ENCODE results near the gene FLVCR1. TPM values are rescaled to one million over a fixed set of nuclear protein-coding genes. Genes with fewer than 3 reads are reported as not detected.
"Not testable (repeated sequence)": the region's sequence is repeated elsewhere in the genome, so short reads cannot be mapped to it uniquely, and the experiment has no call there.

The FLVCR1 gene
- total RNA-seq, 2 experiments from 2014 or later = 13.5 to 13.9 TPM

DNA sequence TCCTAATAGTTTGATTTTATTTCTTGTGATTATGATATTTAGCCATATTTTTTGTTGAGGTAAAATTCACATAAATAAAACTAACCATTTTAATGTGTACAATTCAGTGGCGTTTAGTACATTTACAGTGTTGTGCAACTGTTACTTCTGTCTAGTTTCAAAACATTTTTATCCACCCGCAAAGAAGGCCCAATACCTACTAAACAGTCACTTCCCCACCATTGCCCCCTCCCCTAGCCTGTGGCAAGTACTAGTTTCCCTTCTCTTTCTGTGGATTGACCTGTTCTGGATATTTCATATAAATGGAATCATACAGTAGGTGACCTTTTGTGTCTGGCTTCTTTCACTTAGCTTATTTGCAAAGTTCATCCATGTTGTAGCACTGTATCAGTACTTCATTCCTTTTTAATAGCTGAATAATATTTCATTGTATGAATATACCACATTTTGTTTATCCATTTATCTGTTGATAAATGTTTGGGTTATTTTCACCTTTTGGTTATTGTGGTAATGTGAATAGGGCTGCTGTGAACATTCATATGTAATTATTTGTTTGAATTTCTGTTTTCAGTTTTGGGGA is 4.1 kb downstream of the FLVCR1 start:
- Mint-ChIP-seq H3K27me3 (no peaks in the 10 kb centered on the region), H3K36me3 (ENCODE audit: low read depth) (peaks cover 18% of the 10 kb centered on the region), H3K4me1 (peaks cover 19% of the 10 kb centered on the region), H3K27ac (no peak overlapping the region), H3K9me3 (ENCODE audit: low read depth) (no peaks in the 10 kb centered on the region), H3K4me3 (no peak overlapping the region)
- ATAC-seq = no peak
- intact Hi-C loops (cut with DNase I, micrococcal nuclease) = no loop called here
- CTCF ChIA-PET = no interaction called here
- POLR2A ChIA-PET = no interaction called here
- no peak for DNase-seq

DNA sequence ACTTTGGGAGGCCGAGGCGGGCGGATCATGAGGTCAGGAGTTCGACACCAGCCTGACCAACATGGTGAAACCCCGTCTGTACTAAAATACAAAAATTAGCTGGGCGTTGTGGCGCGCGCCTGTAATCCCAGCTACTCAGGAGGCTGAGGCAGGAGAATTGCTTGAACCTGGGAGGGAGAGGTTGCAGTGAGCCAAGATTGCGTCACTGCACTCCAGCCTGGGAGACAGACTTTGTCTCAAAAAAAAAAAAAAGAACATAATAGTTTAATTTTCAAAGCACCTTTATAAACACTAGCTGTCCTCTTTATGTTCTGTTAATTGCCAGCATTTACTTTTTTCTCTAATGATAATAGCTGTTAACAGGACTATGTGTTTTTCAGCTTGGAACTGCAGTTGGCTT is 5.3 kb downstream of the FLVCR1 start:
- peaks cover 19% of the 10 kb centered on the region for H3K4me1 Mint-ChIP-seq
- H3K27me3 Mint-ChIP-seq; H3K4me3 Mint-ChIP-seq; DNase-seq; POLR2A ChIA-PET; H3K27ac Mint-ChIP-seq; ATAC-seq; intact Hi-C loops (cut with DNase I, micrococcal nuclease); H3K9me3 Mint-ChIP-seq (ENCODE audit: low read depth): not testable (repeated sequence)
- peaks cover 16% of the 10 kb centered on the region for H3K36me3 Mint-ChIP-seq (ENCODE audit: low read depth)
- CTCF ChIA-PET = interaction anchor here (0.6 to 1.4 kb wide), 5 partner anchors 9 to 1465 kb away, joined by 3 to 7 read pairs (median 3); no protein-coding TSS in a partner anchor

DNA sequence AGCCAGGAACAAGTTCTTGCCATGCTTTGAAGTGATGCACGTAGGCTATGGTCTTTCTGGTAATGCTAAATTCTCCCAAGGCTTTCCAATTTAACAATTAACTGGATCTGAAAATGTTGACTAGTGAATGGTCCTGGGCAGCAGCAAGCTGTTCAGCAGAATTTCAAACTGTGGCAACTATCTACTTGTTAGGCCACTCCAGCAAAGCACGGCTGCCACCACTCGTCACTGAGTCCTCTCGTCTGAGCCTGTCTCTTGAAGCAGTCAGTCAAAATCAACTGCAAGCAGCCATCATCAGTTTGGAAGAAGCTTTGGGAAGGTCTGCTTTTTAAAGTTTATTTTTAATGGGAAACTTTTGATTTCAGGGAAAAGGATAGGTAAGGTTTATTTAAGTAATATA is 6.1 kb downstream of the FLVCR1 start:
- ChIA-PET CTCF (interaction anchor here (1.1 to 1.4 kb wide), 2 partner anchors 13 to 103 kb away, joined by 3 read pairs; no protein-coding TSS in a partner anchor), POLR2A (no interaction called here)
- ATAC-seq (no peak), DNase-seq (no peak)
- Mint-ChIP-seq H3K27ac (no peak overlapping the region), H3K9me3 (ENCODE audit: low read depth) (no peaks in the 10 kb centered on the region), H3K4me3 (no peak overlapping the region), H3K4me1 (peaks cover 16% of the 10 kb centered on the region), H3K36me3 (ENCODE audit: low read depth) (peaks cover 14% of the 10 kb centered on the region), H3K27me3 (no peaks in the 10 kb centered on the region)
- intact Hi-C loops (cut with DNase I, micrococcal nuclease) = no loop called here

DNA sequence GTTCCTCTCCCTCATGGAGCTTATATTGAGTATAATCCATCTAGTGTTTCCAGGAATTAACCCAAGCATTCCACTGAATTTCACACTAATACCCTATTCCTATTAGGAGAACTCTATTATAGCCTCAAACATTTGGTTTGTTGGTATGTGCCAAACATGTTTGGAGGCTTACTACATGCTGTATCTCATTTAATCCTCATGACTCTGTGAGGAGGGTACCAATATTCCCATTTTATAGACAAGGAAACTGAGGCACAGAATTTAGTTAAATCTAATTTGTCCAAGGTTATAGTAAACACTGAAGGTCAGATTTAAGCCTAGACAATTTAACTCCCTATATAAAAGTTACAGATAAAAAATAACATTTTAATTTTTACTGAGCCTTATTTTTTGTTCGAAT is 9.1 kb downstream of the FLVCR1 start:
- Mint-ChIP-seq H3K4me1 (peaks cover 14% of the 10 kb centered on the region), H3K36me3 (ENCODE audit: low read depth) (peaks cover 19% of the 10 kb centered on the region), H3K4me3 (no peak overlapping the region), H3K9me3 (ENCODE audit: low read depth) (no peaks in the 10 kb centered on the region), H3K27me3 (no peaks in the 10 kb centered on the region), H3K27ac (no peak overlapping the region)
- DNase-seq = no peak
- no peak for ATAC-seq
- ChIA-PET CTCF (no interaction called here), POLR2A (no interaction called here)
- intact Hi-C loops (cut with DNase I, micrococcal nuclease) = no loop called here

DNA sequence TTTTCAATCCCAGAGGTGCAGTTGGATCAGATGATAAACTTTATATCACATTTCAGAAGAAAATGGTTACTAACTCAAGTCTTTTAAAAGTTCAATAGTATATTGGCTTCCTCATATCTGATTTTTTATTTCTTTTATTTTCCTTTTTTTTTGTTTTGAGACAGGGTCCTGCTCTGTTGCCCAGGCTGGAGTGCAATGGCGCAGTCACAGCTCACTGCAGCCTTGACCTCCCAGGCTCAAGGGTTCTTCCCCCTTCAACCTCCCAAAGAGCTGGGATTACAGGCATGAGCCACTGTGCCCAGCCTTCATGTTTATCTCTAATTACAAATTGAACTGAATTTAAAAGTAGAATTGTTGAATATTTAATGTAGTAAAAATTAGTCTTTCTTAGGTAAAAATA is 13.9 kb downstream of the FLVCR1 start:
- ChIA-PET CTCF (interaction anchor here (0.7 kb wide), 1 partner anchor 9 kb away, joined by 3 read pairs; no protein-coding TSS in a partner anchor), POLR2A (no interaction called here)
- Mint-ChIP-seq H3K4me3 (no peak overlapping the region), H3K27ac (no peak overlapping the region), H3K9me3 (ENCODE audit: low read depth) (no peaks in the 10 kb centered on the region), H3K36me3 (ENCODE audit: low read depth) (peaks cover 35% of the 10 kb centered on the region), H3K27me3 (no peaks in the 10 kb centered on the region), H3K4me1 (no peaks in the 10 kb centered on the region)
- ATAC-seq = no peak
- DNase-seq = no peak
- intact Hi-C loops (cut with DNase I, micrococcal nuclease) = no loop called here

DNA sequence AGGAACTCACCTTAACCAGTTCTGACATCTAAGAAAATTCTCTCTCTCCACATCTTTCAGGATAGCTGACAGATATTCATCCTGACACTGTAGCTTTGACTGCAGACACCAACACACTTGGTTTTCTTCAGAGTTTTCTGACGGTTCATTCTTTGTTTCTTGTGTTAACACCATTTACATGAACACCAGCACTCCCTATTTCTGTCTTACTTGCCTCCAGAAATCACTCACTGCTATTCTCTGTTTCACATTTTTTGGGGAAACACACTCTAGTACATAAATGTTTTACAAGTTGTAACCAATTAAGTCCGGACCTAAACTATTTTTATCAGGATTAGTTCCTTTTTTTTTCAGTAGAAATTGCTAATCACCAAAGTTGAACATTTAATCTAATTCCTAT is 15.4 kb downstream of the FLVCR1 start:
- Mint-ChIP-seq H3K27ac (no peak overlapping the region), H3K4me3 (no peak overlapping the region), H3K4me1 (no peaks in the 10 kb centered on the region), H3K9me3 (ENCODE audit: low read depth) (no peaks in the 10 kb centered on the region), H3K27me3 (no peaks in the 10 kb centered on the region), H3K36me3 (ENCODE audit: low read depth) (peaks cover 40% of the 10 kb centered on the region)
- no peak for ATAC-seq
- POLR2A ChIA-PET = interaction anchor here (0.7 kb wide), 1 partner anchor 113 kb away, joined by 4 read pairs; no protein-coding TSS in a partner anchor
- CTCF ChIA-PET = interaction anchor here (0.6 kb wide), 1 partner anchor 259 kb away, joined by 3 read pairs; no protein-coding TSS in a partner anchor
- DNase-seq = no peak
- intact Hi-C loops (cut with DNase I, micrococcal nuclease) = no loop called here

DNA sequence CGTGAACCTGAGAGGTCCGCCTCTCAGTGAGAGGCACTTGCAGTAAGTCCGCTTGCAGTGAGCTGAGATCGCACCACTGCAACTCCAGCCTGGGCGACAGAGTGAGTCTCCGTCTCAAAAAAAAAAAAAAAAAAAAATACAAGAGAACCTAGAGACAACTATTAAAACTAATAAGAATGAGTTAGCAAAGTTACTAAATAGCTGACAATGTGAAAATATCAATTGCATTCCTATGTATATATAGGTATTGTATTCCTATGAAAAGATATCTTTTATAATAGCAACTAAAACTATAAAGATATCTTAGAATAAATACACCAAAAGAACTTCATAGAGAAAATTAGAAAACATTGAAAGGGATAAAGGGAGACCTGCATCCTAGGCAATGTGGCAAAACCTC is 20.3 kb downstream of the FLVCR1 start:
- Mint-ChIP-seq H3K27me3 (no peaks in the 10 kb centered on the region), H3K4me1 (no peaks in the 10 kb centered on the region), H3K4me3 (no peak overlapping the region), H3K27ac (no peak overlapping the region), H3K9me3 (ENCODE audit: low read depth) (no peaks in the 10 kb centered on the region), H3K36me3 (ENCODE audit: low read depth) (peaks cover 33% of the 10 kb centered on the region)
- intact Hi-C loops (cut with DNase I, micrococcal nuclease) = no loop called here
- ATAC-seq (no peak), DNase-seq (no peak)
- CTCF ChIA-PET = interaction anchor here (1.2 kb wide), 1 partner anchor 14 kb away, joined by 3 read pairs; no protein-coding TSS in a partner anchor
- POLR2A ChIA-PET = interaction anchor here (0.7 kb wide), 1 partner anchor 747 kb away, joined by 10 read pairs; no protein-coding TSS in a partner anchor

DNA sequence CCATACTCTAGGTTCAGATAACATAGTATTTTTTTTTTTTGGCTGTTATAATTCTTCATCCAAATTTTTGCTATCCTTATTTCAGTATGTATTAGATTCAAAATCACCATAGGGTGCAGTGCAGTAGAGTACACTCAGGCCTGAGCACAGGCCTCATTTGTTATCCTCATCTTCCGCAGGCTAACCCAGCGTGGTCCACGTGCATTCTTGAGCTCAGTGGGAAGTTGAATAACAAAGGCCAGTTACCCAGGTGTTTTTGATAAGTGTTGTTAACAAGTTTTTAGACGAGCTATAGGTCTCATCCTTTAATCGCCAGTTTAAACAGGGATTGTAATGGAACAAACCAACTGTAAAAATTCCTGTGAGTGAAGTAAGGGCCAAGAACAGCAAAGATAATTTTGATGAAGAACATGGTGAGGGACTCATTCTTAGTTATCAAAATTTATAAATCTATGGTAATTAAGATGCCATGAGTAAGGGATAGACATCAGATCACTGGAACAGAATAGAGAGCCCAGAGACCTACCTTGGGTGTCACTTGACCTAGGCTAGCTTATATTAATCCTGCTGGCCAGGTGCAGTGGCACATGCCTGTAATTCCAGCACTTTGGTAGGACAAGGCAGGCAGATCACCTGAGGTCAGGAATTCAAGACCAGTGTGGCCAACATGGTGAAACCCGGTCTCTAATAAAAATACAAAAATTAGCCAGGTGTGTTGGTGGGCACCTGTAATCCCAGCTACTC is 22.0 kb downstream of the FLVCR1 start:
- no peaks in the 10 kb centered on the region for H3K4me1 Mint-ChIP-seq
- ChIA-PET CTCF (interaction anchor here (0.6 to 0.7 kb wide), 2 partner anchors 227 to 351 kb away, joined by 3 to 4 read pairs; no protein-coding TSS in a partner anchor), POLR2A (no interaction called here)
- intact Hi-C loops (cut with DNase I, micrococcal nuclease) = loop anchor here in 1 of 2 experiments (5.0 kb wide), 1 partner anchor 68 kb away; no protein-coding TSS in a partner anchor
- ATAC-seq (no peak), DNase-seq (no peak)
- H3K4me3 Mint-ChIP-seq = no peak overlapping the region
- no peak overlapping the region for H3K27ac Mint-ChIP-seq
- no peaks in the 10 kb centered on the region for H3K9me3 Mint-ChIP-seq (ENCODE audit: low read depth)
- H3K27me3 Mint-ChIP-seq = no peaks in the 10 kb centered on the region
- H3K36me3 Mint-ChIP-seq (ENCODE audit: low read depth) = peaks cover 27% of the 10 kb centered on the region

DNA sequence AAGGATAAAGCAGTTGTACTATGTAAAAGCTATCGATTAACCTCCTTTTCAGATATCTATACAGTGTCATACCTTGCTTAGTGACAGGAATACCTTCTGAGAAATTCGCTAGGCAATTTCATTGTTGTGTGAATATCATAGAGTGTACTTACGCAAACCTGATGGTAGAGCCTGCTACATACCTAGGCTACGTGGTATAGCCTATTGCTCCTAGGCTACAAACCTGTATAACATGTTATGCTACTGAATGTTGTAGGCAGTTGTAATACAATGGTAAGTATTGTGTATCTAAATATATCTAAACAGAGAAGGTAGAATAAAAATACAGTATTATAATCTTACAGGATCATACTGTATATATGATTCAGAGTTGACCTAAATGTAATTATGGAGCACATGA is 26.5 kb downstream of the FLVCR1 start:
- POLR2A ChIA-PET = no interaction called here
- ATAC-seq (no peak), DNase-seq (no peak)
- Mint-ChIP-seq H3K27me3 (no peaks in the 10 kb centered on the region), H3K4me3 (no peak overlapping the region), H3K9me3 (ENCODE audit: low read depth) (no peaks in the 10 kb centered on the region), H3K4me1 (no peaks in the 10 kb centered on the region), H3K36me3 (ENCODE audit: low read depth) (peaks cover 26% of the 10 kb centered on the region), H3K27ac (no peak overlapping the region)
- CTCF ChIA-PET = no interaction called here
- intact Hi-C loops (cut with DNase I, micrococcal nuclease) = loop anchor here in 1 of 2 experiments (5.0 kb wide), 1 partner anchor 72 kb away; no protein-coding TSS in a partner anchor

DNA sequence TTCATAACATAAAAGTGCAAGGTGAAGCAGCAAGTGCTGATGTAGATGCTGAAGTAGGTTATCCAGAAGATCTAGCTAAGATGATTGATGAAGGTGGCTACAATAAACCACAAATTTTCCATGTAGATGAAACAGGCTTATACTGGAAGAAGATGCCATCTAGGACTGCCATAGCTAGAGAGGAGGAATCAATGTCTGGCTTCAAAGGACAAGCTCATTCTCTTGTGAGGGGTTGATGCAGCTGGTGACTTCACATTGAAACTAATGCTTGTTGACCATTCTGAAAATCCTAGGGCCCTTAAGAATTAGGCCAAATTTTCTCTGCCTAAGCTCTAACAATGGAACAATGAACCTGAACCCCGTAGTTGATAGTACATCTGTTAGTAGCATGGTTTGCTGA is 34.0 kb downstream of the FLVCR1 start:
- Mint-ChIP-seq H3K27me3 (no peaks in the 10 kb centered on the region), H3K4me1 (no peaks in the 10 kb centered on the region), H3K4me3 (no peak overlapping the region), H3K27ac (no peak overlapping the region), H3K36me3 (ENCODE audit: low read depth) (peaks cover 65% of the 10 kb centered on the region), H3K9me3 (ENCODE audit: low read depth) (no peaks in the 10 kb centered on the region)
- intact Hi-C loops (cut with DNase I, micrococcal nuclease) = no loop called here
- ChIA-PET CTCF (interaction anchor here (0.7 to 1.5 kb wide), 3 partner anchors 9 to 103 kb away, joined by 3 to 6 read pairs (median 4); no protein-coding TSS in a partner anchor), POLR2A (no interaction called here)
- no peak for DNase-seq
- no peak for ATAC-seq

DNA sequence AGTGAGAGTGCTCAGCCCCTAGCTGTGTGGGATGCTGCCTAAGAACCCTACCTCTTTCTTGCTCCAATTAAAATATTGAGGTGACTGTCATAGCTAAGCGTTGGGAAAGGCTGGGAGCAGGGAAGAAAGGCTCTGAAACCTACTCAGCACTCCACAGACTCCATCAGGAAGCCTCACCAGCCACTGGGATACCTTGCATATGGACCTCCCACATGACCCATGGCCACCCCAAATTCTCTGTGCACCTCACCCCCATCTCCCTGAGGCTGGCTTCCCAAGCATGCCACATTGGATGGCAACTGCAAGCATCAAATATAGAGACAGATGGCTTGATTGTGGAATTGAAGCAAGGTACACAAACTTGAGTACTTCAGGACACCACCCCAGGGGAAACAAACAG is 41.8 kb downstream of the FLVCR1 start:
- POLR2A ChIA-PET = no interaction called here
- Mint-ChIP-seq H3K4me1 (no peaks in the 10 kb centered on the region), H3K9me3 (ENCODE audit: low read depth) (peaks cover 27% of the 10 kb centered on the region), H3K27ac (no peak overlapping the region), H3K36me3 (ENCODE audit: low read depth) (peaks cover 52% of the 10 kb centered on the region), H3K4me3 (no peak overlapping the region), H3K27me3 (no peaks in the 10 kb centered on the region)
- CTCF ChIA-PET = interaction anchor here (0.7 kb wide), 1 partner anchor 68 kb away, joined by 3 read pairs; no protein-coding TSS in a partner anchor
- intact Hi-C loops (cut with DNase I, micrococcal nuclease) = no loop called here
- no peak for ATAC-seq
- no peak for DNase-seq
